AG09309 (cell line): ENCODE measurements around the gene SLC16A1.
A peak's percentile ranks its signal among the peaks of the same experiment; 100 is the strongest.

Experiments
- DNase-seq: peaks from one replicate; pipeline ENCODE4 v3.0.0-alpha.2; 2010; ENCODE audit warnings: low read depth
- H3K4me3 ChIP-seq: 2 replicates; pipeline ENCODE4 v1.5.1; 2011; ENCODE audit warnings: mild to moderate bottlenecking, low read depth, low read length, moderate library complexity; ENCODE audit not compliant: control insufficient read depth
- TF ChIP-seq, protein P1 (sequence below): IDR thresholded peaks from 2 replicates; pipeline ENCODE4 v1.5.1; 2011; ENCODE audit warnings: mild to moderate bottlenecking, low read depth, low read length, inconsistent platforms; ENCODE audit not compliant: insufficient read depth, control insufficient read depth; ENCODE audit errors: missing control alignments

The SLC16A1 gene

DNA sequence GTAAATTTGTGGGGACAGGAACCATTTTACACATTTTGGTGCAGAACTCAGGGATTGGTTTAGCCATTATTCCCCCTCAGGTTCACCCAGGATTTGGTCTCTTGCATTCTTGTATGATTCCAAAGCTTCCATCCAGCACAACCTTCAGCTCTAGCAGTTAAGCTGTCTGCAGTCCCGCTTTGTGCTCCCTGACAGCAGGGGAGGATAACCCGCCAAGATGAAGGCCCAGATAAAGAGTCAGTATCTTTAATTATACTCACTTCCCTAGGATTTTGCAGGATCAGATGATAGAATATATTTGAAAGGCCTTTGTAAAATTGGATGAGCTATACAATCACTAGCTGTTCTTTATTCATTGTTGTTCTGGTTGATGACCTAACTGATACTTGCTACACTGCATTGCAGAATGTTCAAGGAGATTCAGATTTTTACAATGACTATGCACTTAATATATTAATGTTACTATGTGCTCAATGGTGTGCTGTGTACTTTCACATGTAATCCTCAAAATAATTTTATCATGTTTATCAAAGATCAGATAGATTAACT is 49.8 kb downstream of the SLC16A1 start:
- DNase-seq: no peak
- TF ChIP-seq, protein P1, sequence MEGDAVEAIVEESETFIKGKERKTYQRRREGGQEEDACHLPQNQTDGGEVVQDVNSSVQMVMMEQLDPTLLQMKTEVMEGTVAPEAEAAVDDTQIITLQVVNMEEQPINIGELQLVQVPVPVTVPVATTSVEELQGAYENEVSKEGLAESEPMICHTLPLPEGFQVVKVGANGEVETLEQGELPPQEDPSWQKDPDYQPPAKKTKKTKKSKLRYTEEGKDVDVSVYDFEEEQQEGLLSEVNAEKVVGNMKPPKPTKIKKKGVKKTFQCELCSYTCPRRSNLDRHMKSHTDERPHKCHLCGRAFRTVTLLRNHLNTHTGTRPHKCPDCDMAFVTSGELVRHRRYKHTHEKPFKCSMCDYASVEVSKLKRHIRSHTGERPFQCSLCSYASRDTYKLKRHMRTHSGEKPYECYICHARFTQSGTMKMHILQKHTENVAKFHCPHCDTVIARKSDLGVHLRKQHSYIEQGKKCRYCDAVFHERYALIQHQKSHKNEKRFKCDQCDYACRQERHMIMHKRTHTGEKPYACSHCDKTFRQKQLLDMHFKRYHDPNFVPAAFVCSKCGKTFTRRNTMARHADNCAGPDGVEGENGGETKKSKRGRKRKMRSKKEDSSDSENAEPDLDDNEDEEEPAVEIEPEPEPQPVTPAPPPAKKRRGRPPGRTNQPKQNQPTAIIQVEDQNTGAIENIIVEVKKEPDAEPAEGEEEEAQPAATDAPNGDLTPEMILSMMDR: no peak
- no peak overlapping the region for H3K4me3 ChIP-seq

DNA sequence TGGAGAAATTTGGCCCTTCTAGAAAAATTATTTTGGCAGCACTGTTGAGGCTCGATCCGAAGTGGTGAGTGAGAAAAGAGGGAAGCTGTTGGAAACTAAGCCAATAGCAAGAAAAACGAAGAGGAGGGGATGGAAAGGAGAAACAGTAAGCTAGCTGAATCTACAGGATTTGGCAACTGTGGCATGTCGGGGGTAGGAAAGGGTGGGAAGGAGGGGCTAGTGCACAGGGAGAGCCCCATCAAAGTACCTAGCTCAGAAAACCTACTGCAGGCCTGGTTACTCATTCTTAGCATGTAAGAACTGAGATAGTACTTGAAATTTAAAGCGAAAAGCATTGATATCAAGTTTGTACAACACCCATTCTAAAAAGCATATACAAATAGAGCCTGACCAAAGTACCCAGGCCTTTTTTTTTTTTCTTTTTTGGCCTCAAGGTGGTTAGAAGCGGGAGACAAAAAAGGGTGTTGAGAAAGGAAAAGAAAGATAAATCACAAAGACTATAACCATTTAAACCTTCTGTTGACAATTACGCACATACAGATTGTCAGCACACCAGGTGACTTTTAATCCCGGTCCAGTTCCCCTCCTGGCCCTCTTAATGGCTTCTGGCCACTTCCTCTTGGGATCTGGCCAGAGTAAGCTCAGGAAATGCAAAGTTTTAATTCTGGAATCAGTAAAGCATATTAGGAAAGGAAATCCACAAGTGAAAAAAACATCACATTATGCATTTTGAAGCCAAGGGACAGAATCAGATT is 50.4 kb downstream of the SLC16A1 start:
- no peak for DNase-seq
- TF ChIP-seq, protein P1: no peak
- H3K4me3 ChIP-seq: no peak overlapping the region

DNA sequence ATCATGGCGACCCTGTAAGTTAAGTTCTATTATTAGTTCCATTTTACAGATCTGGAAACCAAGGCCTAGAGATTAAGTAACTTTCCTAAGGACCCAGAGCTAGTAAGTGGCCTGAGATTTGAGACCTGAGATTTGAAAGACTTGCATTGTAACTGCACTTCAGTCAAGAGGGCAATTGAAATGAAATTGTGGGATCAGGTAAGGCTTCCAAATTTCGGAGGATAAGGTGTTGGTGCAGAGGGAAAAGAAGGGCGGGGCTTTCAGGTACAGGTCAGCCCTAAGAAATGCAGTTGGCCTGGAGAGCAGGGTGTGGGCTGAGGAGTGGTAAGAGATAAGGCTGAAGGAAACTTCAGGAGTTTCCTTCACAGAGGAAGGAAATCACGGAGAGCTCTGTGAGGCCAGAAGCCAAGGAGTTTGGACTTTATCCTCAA is 51.1 kb downstream of the SLC16A1 start:
- TF ChIP-seq, protein P1: no peak
- no peak overlapping the region for H3K4me3 ChIP-seq
- no peak for DNase-seq

DNA sequence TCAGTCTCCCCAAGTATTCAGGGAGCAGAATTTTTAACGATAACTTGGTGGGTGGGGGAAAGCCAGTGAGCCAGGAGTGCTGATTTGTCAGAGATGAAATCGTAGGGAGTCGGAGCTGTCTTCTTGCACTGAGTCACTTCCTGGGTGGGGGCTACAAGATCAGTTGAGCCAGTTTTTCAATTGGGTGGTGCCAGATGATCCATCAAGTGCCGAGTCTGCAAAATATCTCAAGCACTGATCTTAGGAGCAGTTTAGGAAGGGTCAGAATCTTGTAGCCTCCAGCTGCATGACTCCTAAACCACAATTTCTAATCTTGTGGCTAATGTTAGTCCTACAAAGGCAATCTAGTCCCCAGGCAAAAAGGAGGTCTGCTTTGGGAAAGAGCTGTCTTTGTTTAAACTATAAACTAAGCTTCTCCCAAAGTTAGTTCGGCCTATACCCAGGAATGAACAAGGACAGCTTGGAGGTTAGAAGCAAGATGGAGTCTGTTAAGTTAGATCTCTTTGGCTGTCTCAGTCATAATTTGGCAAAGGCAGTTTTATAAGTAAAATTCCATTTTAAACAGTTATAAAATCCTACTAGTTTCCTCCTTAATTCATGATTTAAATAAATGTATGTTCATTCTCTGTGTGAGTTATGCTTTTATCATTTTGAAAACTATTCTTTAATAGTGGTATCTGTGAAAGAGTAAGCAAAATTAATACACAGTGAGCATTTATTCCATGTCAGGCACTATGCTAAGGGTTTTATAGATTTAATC is 51.7 kb downstream of the SLC16A1 start:
- peak; percentile 46 for DNase-seq
- H3K4me3 ChIP-seq: no peak overlapping the region
- TF ChIP-seq, protein P1: no peak

DNA sequence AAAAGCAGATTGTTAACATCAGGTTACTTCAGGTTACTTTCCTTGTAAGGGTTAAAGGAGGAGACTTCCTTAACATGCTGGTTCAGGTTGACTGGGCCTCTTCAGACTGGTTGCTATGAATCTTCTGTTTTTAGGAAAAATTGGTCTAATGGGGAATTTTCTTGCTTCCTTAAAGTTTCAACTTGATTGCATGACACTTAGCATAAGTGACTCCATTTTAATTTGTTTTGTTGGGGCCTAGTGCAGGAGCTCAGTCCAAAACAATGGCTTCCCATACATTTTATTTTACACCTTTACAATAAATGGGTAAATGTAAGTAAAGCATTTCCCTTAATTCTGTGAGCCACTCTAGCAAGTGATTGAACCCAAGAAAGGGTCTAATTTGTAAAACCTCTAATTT is 53.8 kb downstream of the SLC16A1 start:
- no peak overlapping the region for H3K4me3 ChIP-seq
- no peak for DNase-seq
- TF ChIP-seq, protein P1: no peak

DNA sequence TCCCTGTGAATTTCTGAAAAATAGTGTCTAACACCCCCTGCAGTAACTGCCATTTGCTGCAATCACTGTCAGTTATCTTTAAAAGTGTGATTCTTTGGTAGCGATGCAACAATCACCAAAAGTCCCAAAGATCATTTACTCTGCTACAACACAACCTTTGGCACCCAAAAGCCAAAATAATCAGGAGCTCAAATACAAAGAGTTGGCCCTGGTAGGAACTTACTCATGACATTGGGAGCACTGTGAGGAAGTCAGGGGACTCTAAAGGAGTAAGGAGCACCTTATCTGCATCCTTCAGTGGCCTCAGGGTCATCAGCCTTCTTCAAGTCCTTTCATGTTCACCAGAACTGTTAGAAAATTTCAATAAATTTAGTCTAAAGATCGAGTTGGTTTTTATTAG is 54.6 kb downstream of the SLC16A1 start:
- TF ChIP-seq, protein P1: no peak
- no peak overlapping the region for H3K4me3 ChIP-seq
- no peak for DNase-seq
